Transverse colon (tissue), 3 donors: ENCODE measurements around the gene RGS10.

Experiments
- CTCF ChIP-seq, 5 experiments: fragments of 200-600 bp in 3 of 5; fragments of 450-650 bp in 2 of 5; sonication (generic) in 3 of 5; IDR thresholded peaks; 1 replicate in 2 of 5; 2 replicates in 3 of 5; pipeline ENCODE4 v1.5.1; 2016 to 2017; ENCODE audit warnings: antibody characterized with exemption in 5 of 5, inconsistent platforms in 3 of 5, mild to moderate bottlenecking in 2 of 5, moderate library complexity in 1 of 5
- EP300 ChIP-seq: sonication (generic); formaldehyde crosslinking; IDR thresholded peaks from one replicate; pipeline ENCODE4 v1.6.1; 2017; ENCODE audit warnings: antibody characterized with exemption, low read depth

DNA sequence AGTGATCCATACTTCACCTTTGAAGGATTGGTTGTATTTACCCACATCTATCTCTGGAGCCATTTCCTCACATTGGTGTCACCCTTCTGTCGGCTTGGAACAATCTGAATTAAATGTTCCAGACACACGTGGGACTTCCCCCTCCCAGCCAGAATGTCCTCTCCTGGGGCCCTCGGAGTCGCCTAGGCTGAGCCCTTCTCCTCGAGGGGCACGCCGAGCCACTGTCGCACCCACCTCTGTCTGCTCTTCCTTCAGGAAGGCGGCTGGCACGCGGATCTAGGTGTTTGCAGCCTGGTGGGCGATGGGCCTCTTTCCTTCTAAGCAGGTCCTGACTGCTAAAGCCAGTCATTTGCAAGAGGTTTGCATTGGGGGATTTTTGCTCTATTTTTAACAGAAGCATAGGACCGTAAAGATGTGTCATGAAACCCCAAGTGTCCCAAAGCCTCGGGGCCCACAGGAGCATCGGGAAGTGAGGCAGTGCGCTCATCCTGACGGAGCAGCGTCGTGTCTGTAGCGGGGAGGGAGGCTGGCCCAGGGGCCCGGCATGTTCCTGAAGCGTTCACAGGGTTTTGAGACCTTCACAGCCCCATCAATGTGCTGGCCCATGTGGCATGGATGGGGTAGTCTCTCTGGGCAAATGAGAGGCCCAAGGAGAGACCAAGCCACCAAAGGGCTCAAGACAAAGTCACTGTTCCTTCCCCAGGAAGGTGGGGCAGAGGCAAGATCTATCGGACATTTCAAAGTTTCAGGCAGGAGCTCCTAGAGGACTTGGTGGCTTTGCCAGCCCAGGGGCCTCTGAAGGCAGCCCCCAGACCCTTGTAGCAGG, 86.7 kb downstream of the RGS10 start:
- TF ChIP-seq CTCF (IDR thresholded peaks at IDR 0.05) (no peak), EP300 (no peak)
